ENCODE results near the gene IGFBP5. TPM values are rescaled to one million over a fixed set of nuclear protein-coding genes. Genes with fewer than 3 reads are reported as not detected.

IGFBP5 gene
- total and polyA plus RNA-seq, 2 donors (not counting 3 experiments of a cell fraction or from before 2014, with no cell fraction given): 0.06 TPM; not detected in 1

GRCh38 chr2:216690456-216690852 lies 4.9 kb downstream of the IGFBP5 start:
- FAIRE-seq (no peak), DNase-seq (ENCODE audit: low read depth, low spot score) (no peak)
- no TSS peak for BruUV-seq (replicated peaks)
- CTCF ChIA-PET: interaction anchor here (1.1 to 1.4 kb wide), 2 partner anchors 172 to 1022 kb away, joined by 4 to 5 read pairs; no protein-coding TSS in a partner anchor
- no peaks in the 10 kb centered on the region for H3K9me1 ChIP-seq (replicated peaks; ENCODE audit: control insufficient read depth, extremely low read depth, insufficient read depth, low read length)
- no peaks in the 10 kb centered on the region for H4K20me1 ChIP-seq (replicated peaks; ENCODE audit: control insufficient read depth, extremely low read depth, insufficient read depth, low read length)
- dilution Hi-C loops (cut with MboI; ENCODE audit: extremely low pct_ligation_motif_present, low sequenced_read_pairs) (no loop called here), intact Hi-C loops (cut with micrococcal nuclease) (loop anchor here (5.0 kb wide), 1 partner anchor 532 kb away; no protein-coding TSS in a partner anchor)
- H3K27ac ChIP-seq (ENCODE audit: insufficient read depth, low read depth, low read length): no peak overlapping the region
- TF ChIP-seq EZH2 (IDR thresholded peaks at IDR 0.05; ENCODE audit: borderline replicate concordance, low read depth, low read length, severe bottlenecking) (no peak), POLR2A (IDR thresholded peaks at IDR 0.05; ENCODE audit: low read depth, low read length) (no peak), FOS (IDR thresholded peaks at IDR 0.05; ENCODE audit: borderline replicate concordance, insufficient read depth, low read length) (no peak), JUN (IDR thresholded peaks at IDR 0.05; ENCODE audit: borderline replicate concordance, insufficient read depth, insufficient read length, low read depth) (no peak), MYC (IDR thresholded peaks at IDR 0.05; ENCODE audit: low read depth, low read length) (no peak), CTCF (IDR thresholded peaks at IDR 0.05; ENCODE audit: extremely low read depth in 1 of 2, insufficient read depth in 1 of 2, low read depth in 1 of 2, low read length in 2 of 2) (no peak), GATA2 (IDR thresholded peaks at IDR 0.05; ENCODE audit: insufficient read depth, insufficient read length, low read depth, low read length) (no peak), POLR2AphosphoS5 (IDR thresholded peaks at IDR 0.05; ENCODE audit: insufficient read depth, low read depth, low read length) (no peak)
- TF ChIP-seq, protein P1, sequence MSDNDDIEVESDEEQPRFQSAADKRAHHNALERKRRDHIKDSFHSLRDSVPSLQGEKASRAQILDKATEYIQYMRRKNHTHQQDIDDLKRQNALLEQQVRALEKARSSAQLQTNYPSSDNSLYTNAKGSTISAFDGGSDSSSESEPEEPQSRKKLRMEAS (IDR thresholded peaks at IDR 0.05; ENCODE audit: insufficient read depth, insufficient read length): no peak
- H3K4me1 ChIP-seq (ENCODE audit: control insufficient read depth, extremely low read depth, insufficient read depth, low read length): peaks cover 20% of the 10 kb centered on the region
- no peaks in the 10 kb centered on the region for H3K36me3 ChIP-seq (ENCODE audit: control insufficient read depth in 2 of 2, extremely low read depth in 1 of 2, insufficient read depth in 2 of 2, low read length in 2 of 2)
- POLR2A ChIA-PET: no interaction called here
- H3K27me3 ChIP-seq (ENCODE audit: control insufficient read depth in 2 of 2, insufficient read depth in 2 of 2, low read length in 2 of 2): peaks cover 56 to 57% of the 10 kb centered on the region in 2 experiments
- no peak overlapping the region for H3K4me3 ChIP-seq (replicated peaks in 1 of 3; ENCODE audit: insufficient read depth in 1 of 3, low read depth in 1 of 3, low read length in 3 of 3)
- H3K79me2 ChIP-seq (ENCODE audit: control insufficient read depth, insufficient read depth, low read length): no peaks in the 10 kb centered on the region
- H3K4me2 ChIP-seq (ENCODE audit: insufficient read depth, low read length): no peak overlapping the region
- H2AFZ ChIP-seq (ENCODE audit: low read depth, low read length): no peak overlapping the region
- H3K9me3 ChIP-seq (replicated peaks; ENCODE audit: control insufficient read depth, insufficient read depth, low read length): no peaks in the 10 kb centered on the region
- no peak overlapping the region for H3K9ac ChIP-seq (replicated peaks; ENCODE audit: extremely low read depth, insufficient read depth, low read length)
